SK-N-MC (cell line): Measurements from ENCODE around the gene SMCHD1.

Experiments
- EZH2 ChIP-seq: fragments of 200-600 bp; sonication (generic); IDR thresholded peaks from one replicate; pipeline ENCODE4 v1.6.1; 2017; ENCODE audit warnings: antibody characterized with exemption
- FOXP2 ChIP-seq: optimal IDR thresholded peaks from 2 replicates; pipeline ENCODE3; 2011; ENCODE audit warnings: mild to moderate bottlenecking, moderate library complexity; ENCODE audit not compliant: insufficient read depth; ENCODE audit errors: extremely low read length, control extremely low read depth
- POLR2AphosphoS5 ChIP-seq: IDR thresholded peaks from 2 replicates; pipeline ENCODE4 v1.6.1; 2012; ENCODE audit warnings: mild to moderate bottlenecking, low read depth, low read length, borderline replicate concordance

DNA sequence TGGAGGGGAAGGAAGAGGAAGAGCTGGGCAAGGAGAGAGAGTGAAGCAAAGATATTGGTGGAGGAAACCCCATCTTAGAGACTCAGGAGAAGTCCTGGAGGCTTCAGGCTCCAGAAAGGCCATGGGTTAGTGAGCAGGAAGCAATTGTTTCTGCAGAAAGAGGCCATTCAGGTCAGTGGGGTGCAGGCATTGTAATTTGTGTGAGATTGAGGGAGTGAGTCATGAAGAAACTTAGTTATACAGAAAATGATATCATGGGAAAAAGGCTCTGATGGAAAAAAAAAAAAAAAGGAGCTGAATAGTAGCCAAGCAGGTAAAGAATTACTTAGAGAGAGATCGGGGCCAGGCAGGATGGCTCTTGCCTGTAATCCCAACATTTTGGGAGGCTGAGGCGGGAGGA is 195.3 kb downstream of the SMCHD1 start:
- no peak for TF ChIP-seq POLR2AphosphoS5
- no peak for TF ChIP-seq EZH2
- TF ChIP-seq FOXP2 = no peak
